ENCODE results near the gene TRAPPC2. TPM values are rescaled to one million over a fixed set of nuclear protein-coding genes. Genes with fewer than 3 reads are reported as not detected.

The TRAPPC2 gene
- 10 to 100 TPM; 14.1 to 19.6 (median 16.6) TPM for polyA plus RNA-seq (ENCODE audit: insufficient read length in 4 of 4)

DNA sequence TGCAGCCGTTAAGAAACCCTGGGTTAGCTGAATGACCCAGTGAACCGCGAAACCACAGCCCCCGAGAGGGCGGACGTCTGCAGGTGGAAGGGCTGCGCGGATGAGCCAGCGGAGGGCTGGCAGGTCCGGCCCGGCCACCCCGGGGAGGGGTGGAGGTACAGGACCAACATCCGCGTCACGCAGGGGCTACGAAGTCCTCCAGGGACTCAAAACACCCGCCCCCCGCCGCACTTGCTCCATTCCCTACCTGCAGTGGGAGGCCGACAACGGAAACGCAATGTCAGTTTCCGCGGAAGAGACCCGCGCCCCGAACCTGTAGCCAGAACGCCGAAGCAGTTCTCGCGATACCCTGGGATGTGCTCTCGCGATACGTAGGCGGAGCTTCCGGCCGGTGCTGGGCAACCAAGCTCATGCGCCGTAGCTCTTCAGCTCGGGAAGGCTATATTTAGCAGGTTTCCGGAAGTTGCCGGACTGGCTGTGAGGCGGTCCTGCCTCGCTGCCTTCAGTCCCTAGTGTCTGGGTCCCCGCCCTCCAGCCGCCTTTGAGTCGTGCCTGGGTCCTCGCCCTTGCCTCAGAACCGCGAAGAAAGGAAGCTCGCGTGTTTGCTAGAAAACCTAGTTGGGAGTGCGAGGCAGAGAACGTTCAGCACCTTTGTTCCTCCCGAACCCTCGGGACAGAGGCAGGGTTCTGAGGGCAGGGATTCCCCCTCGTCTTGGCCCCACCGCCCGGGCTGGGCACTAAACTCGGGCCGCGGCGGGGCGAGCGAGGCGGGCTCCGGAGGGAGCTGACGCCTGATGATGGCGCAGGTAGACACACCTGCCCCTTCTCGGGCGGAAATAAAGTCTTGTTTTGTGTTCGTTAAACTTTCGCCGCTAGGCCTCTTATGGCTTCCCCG lies at the start of gene TRAPPC2, which contains the start of gene OFD1:
Gene TRAPPC2, minus strand, starts transcription at position 343 of the 895 bp plus-strand sequence. CDS start 14,657 bp downstream, outside the sequence.
Gene OFD1, plus strand, starts transcription at position 471 of the 895 bp plus-strand sequence. Its CDS starts 324 bp downstream, at position 795.
- peak; percentile 75 to 87 (median 82) for DNase-seq (ENCODE audit: low read depth in 4 of 4, low spot score in 3 of 4)

DNA sequence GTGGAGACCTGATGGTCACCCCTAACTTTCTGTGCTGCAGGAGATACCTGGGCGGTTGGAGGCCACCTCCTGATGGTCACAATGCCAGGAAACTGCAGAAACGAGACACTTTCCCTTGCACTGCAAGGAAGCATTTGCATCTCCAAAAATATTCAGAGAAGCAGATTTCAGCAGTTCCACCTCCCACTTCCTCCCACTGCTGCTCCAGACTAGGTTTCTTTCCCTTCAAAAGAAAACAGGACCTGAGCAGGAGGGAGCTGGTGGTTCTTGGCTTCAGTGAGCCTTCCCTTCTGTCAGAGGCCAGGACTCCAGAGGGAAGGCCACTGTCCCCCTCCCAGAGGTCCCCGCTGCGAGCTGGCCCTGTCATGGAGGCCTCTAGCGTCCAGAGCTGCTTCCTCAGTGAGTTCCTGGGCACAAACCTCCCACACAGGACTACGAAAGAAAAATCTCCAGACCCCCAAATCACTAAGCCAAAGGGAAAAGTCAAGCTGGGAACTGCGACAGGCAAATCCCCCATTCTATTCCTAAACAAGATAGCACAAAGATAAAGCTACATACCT lies 46.5 kb upstream of the TRAPPC2 start:
- DNase-seq (ENCODE audit: low read depth in 4 of 4, low spot score in 3 of 4): no peak

DNA sequence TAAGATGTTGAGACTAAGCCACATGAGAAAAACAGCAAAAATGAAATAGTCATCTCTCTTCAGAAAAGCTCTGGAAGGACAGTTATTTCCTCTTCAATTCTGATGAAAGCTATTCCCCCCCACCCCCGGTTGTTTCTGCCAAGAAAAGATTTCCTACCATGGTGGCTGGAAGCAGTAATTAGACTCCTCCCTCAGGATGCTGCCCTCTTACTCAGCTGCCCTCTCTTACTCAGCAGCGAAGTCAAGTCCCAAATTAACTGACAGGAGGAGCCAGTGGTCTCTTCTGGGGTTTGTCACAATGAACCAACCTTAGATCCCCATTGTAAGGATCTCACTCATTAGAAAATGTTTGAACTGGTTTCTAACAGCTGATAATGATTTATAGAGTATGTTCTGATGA lies 44.5 kb upstream of the TRAPPC2 start:
- no peak for DNase-seq (ENCODE audit: low read depth in 4 of 4, low spot score in 3 of 4)

DNA sequence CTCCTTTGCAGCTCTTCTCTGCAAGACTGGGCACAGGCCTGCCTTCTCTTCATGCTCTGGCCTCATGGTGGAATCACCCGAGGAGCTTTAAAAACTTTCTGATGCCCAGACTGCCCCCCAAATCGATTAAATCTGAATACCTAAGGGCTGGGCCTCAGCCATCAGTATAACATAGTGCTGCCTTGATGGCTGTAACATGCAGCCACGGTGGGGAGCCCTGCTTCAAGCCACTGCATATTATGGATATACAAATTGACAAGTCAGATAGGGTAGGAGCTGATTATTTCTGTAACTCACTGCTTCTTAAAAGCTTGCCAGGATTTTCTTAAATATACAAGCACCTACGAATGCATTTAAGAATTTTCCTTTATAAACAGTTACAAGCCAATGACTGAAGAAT lies 42.0 kb upstream of the TRAPPC2 start:
- no peak for DNase-seq (ENCODE audit: low read depth in 4 of 4, low spot score in 3 of 4)

DNA sequence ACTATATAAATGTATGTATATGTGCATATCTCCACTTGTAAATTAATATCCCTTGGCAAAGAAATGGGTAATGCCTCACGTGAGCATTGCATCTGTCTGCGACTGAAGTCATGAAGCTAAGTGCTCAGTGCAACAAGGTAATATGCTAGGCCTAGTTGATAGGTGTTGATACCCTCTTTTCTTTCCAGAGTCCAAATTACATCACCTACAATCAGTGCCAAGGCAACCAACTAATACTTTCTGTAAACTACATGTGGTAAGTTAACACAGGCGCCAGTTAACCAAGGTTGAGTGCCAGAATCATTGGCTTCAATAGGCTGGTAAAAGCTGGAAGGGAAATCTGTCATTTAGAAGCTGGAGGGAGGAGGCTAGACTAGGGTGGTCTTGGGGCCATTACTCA lies 41.4 kb upstream of the TRAPPC2 start:
- DNase-seq (ENCODE audit: low read depth in 4 of 4, low spot score in 3 of 4): no peak

DNA sequence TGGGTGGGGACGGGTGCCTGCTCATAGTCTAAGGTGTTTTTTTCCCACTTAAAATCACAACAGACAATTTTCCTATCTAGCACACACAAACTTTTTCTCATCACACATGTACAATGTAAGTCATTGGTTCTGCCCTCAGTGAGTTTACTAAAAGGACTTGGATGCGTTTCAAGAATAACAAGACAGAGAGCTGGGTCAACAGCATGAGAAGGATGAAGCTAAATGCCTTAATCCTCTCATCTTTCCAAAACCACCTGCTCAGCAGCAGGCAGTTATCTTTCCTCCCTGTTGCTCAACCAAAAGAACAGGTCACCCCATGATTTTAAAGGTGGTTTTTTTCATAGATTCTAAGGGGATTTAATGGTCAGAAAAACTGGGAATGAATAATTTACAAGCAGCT lies 40.3 kb upstream of the TRAPPC2 start:
- DNase-seq (ENCODE audit: low read depth in 4 of 4, low spot score in 3 of 4): no peak

DNA sequence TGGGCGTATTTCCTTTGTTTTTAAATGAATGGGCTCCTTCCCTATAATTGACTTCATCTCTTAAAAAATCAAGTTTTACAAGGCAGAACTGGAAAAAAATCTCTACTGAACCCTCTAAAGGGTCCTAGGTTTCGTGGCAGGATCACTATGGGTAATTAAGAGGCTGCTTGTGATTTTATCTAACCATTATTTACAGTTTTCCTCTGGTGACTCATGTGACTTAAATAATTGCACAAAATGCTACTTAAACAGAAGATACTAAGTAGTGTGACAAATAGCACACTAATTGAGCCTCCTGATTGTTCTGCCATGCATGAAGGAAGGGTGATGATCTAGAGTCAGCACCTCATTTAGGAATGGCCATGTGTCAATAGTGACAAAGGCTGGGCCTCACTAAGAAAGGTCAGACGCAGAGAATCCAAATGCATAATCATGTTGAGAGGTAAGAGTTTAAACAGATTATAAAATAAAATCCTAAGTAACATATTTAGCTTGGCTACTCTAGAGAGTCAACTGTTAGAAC lies 35.7 kb upstream of the TRAPPC2 start:
- no peak for DNase-seq (ENCODE audit: low read depth in 4 of 4, low spot score in 3 of 4)

DNA sequence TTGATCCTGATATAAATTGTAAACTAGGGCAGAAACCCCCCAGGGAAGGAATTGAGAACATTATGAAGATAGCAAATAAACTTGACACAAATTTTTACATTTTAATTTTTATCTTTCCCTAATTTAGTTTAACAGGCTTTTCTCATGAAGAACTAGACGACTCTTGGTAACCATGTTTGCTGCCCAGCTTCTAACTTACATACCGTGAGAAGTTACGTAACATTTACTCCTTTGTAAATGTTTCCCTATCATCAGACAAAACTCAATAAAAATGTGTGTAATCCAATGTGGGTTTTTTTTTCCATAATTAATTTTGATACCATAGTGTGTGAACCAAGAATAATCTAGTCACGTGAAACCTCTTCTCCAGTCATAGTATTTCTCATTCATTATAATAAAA lies 34.5 kb upstream of the TRAPPC2 start:
- DNase-seq (ENCODE audit: low read depth in 4 of 4, low spot score in 3 of 4): no peak

DNA sequence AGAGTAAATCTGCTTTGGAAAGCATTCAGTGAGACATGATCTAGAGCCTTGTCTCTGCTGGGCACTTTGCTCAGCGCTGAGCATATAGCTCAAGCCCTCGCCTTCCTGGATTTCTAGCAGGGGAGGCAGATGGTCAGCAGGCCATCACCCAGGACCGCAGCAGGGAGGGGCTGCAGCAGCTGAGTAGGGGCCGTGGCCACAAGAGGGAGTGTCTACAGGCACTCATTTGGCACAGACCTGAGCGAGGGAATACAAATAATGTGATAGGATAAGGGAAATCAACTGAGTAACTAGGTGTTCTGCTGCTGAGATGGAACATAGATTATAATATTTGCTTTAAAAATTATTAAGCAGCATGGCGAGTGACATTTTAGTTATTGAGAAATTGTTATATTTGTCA lies 30.3 kb upstream of the TRAPPC2 start:
- DNase-seq (ENCODE audit: low read depth in 4 of 4, low spot score in 3 of 4): no peak

DNA sequence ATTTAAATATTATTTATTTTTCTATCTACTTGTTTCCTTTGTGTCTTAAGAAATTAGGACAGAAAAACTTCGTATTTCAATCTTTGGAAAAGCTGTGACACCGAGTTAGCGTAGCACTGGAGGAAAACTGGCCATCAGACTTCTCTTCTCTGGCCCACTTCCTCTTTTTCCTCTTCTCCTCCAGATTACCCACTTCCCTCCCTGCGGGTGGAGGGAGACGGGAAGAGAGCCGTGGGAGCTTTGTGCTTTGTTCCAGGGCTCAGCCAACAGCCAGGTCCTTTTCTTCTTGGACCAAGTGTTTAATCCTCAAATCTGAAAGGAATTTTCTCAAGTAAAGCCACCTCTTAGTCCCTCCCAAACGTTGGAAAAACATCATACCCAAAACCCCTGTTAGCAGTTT lies 29.9 kb upstream of the TRAPPC2 start:
- no peak for DNase-seq (ENCODE audit: low read depth in 4 of 4, low spot score in 3 of 4)

DNA sequence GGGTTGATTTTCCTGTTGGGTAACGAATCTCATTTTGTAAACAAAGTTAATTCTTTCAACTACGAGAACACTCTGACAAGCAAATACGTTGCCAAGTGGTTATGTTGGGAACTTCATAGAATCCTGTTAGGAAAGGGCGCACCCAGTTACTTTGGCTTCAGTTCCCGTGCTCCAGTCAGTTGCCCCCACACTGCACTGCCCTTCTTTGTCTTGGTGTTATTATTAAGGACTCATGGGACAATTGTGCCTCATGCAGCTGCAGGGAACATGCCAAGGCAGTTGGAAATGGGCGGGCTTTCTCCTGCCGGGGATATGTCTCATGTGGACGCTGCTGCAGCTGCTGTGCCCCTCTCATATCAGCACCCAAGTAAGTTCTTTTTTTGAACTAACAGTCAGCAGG lies 29.1 kb upstream of the TRAPPC2 start:
- no peak for DNase-seq (ENCODE audit: low read depth in 4 of 4, low spot score in 3 of 4)

DNA sequence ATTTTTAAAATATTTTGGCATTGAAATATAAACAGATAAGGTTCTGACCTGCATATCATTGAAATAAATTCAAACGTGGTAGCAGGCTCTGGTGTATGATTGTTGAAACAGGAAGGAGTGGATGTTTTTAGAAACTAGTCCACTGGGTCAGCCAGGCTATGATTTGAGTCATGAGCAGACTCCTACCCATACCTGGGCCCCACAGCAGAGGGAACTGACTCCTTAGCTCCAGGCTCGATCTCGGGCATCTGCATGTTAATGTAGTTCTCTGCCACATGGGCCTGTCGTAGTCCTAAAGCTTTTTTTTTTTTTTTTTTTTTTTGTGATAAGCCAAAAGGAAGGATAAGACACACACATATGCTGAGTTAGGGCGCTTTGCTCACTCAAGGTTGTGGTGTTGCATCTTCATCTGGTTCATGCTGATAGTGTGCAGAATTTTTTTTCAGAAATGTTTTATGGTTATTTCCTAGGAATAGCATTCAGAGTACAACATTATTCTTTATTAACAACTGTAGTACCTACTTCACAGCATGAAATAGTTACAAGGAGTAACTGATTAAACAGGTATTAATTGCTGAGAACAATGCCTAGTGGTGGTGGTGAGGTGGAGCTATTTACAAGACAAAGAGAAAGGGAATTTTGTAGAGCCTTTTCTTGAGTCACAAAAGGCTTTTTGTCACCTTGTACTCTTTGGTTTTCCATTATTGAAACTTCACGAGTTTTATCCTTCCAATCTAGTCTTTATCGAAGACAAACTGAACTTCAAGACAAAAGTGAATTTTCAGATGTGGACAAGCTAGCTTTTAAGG lies 27.4 kb upstream of the TRAPPC2 start:
- DNase-seq (ENCODE audit: low read depth in 4 of 4, low spot score in 3 of 4): no peak

DNA sequence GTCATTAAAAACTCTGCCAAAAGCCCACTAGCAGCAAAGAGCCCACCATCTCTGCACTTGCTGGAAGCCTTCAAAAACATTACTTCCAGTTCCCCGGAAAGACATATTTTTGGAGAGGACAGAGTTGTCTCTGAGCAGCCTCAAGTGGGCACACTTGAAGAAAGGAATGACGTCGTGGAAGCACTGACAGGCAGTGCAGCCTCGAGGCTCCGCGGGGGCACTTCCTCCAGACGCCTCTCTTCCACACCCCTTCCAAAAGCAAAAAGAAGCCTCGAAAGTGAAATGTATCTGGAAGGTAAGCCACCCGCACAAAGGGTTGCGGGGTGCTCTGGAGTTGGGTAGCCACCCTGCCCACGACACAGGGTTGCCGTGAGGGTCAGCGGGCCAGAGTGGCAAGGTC lies 26.0 kb upstream of the TRAPPC2 start:
- no peak for DNase-seq (ENCODE audit: low read depth in 4 of 4, low spot score in 3 of 4)

DNA sequence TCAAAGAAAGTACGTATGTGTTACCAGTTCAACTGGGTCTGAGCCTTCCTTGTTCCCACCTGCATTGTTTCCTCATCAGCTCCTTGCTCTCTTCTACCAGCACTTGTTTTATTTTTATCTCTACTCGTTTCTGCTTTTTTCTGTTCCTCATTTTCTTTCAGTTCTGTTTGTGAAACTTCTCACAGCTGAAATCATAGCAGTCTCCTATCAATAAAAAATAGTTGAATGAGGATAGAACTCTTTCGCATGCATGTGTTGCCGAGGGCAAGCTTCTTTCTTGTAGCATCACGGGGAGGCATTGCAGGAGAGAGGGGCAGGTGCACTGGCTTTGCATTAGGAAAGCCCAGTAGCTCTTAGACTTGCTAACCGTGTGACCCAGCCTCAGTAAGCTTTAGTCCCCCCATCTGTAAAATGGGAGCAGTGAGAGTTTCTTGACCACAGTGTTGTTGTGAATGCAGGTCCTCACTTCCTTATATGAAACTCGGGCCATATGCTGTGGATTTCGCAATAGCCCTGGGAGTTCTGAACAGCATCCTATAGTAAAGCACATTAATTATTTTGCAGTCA lies 24.8 kb upstream of the TRAPPC2 start:
- no peak for DNase-seq (ENCODE audit: low read depth in 4 of 4, low spot score in 3 of 4)

DNA sequence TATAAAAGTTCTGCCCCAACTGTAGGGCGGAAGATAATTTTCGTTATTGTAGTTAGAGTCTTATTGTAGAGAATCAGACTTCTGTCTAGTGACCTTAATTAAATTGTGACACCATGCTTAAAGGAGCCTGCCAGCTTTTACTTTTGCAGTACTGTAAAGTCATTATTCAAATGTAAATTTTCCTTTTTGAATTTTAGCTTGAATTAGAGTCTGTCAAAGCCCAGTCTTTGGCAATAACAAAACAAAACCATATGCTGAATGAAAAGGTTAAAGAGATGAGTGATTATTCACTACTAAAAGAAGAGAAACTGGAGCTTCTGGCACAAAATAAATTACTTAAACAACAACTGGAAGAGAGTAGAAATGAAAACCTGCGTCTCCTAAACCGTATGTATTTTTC lies 22.0 kb upstream of the TRAPPC2 start:
- no peak for DNase-seq (ENCODE audit: low read depth in 4 of 4, low spot score in 3 of 4)

DNA sequence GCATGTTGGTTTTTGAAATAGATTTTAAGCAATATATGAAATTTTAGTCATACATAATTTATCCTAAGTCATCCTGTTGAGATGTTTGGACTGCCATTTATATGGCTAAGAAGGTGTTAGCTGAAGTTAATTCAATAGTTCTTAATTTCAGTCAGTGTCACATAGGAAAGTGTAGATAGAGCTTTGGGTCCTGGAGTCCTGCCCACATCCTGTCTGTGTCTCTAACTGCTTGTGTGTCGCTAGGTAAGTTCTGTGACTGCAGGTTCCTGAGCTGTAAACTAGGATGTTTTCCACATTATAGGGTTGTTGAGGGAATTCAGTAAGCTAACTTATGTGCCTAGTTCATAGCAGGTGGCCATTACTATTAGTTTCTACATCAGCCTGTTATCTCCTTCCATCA lies 20.8 kb upstream of the TRAPPC2 start:
- DNase-seq (ENCODE audit: low read depth in 4 of 4, low spot score in 3 of 4): no peak

DNA sequence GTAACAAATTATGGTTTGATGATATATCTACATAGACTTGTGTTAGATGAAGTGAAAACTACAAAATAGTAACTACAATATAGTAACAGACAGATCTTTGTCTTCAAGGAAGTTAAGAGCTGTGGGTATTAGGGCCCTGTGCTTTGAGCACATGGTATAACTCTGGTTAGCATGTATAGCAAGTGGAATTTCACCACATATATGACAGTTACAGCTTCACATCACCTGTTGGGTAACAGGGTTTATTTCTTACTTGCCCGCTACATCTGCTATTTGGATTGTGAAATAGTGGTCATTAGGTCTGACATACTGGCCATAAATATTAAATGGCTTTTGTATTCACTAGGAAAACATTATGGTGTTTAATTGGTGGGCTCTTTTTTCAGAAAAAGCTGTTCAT lies 20.3 kb upstream of the TRAPPC2 start:
- no peak for DNase-seq (ENCODE audit: low read depth in 4 of 4, low spot score in 3 of 4)

DNA sequence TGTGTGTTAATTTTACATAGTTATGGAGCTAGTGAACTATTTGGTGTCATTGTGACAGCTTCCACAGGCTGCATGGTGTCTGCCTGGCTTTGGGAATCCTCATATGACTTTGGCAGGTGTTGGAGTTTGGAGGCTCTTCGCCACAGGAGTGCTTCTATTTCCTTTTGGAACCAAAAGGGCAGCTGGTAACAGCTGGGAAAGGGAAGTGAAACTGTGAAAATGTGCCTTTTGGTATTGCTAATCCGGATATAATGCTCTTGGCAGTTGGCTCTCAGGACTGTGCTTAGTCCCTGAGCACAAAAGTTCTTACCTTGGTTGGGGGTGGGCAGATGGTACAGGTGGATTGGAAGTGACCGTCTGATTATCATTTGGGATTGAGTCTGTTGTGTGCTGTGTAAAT lies 18.2 kb upstream of the TRAPPC2 start:
- no peak for DNase-seq (ENCODE audit: low read depth in 4 of 4, low spot score in 3 of 4)

DNA sequence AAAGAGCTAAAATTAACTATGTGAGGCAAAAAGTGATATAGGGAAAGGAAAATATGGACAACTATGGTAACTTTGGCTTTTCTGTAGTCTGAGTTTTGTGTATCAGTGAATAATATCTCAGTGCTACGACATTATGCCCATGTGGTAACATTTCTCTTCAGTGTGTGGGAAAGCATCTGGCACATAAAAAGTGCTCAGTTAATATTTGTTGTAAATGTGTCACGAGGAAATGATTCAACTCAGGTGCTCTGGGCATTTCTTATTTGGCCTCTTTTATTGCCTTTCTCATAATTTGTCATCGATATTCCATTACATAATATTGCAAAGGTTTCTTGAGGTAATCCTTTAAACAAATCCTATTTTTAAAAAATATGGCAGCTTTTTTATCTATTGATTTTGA lies 17.7 kb upstream of the TRAPPC2 start:
- no peak for DNase-seq (ENCODE audit: low read depth in 4 of 4, low spot score in 3 of 4)

DNA sequence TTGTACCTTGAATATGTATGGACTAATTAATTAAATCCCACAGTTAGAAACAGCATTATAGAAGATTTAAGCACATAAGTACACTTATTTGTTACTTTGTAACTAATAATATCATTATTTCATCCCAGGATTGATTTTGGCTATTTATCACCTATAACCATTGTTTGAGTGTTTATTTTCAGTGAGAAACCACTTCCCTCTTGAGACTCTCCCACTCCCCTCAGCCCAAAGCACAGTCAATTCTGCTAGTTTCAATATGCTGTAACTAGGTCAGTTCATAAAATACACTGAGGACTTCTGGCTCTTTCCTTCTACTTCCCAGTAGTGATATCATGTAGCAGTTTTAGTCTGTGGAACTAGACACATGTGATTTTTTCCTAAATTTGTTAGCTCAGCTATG lies 16.4 kb upstream of the TRAPPC2 start:
- no peak for DNase-seq (ENCODE audit: low read depth in 4 of 4, low spot score in 3 of 4)

DNA sequence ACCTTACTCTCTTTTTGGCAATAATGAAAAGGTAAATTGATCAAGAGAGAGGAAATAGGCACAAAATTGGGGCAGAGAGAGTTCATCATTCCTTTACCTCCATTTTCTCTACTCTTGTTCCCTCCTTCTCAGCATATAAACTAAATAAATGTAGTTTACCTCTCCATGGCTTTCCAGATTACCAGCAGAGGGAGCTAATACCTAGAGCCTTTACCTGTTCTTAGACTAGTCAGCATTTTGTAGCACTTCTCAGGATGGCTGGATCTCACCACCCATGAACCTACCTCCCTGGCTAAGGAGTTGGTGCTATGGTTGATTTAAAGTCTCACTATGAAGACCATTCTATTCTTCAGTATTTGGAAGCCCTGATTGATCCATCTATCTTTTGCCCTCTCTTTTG lies 15.8 kb upstream of the TRAPPC2 start:
- no peak for DNase-seq (ENCODE audit: low read depth in 4 of 4, low spot score in 3 of 4)

All from left renal pelvis (tissue), 4 donors.